Activated CD8-positive, alpha-beta T cell treated with anti-CD3 and anti-CD28 coated beads for 36 hours (primary cell): ENCODE results near the gene ARHGEF33. TPM values are rescaled to one million over a fixed set of nuclear protein-coding genes. Genes with fewer than 3 reads are reported as not detected.

Experiments
- ATAC-seq: fragments of 200-7000 bp; cut with Tn5 transposase; one replicate; pipeline ENCODE4 v1.10.0; 2021; ENCODE audit warnings: mild to moderate bottlenecking, moderate library complexity
- CTCF ChIA-PET: fragments of 350-600 bp; sonication (Branson Sonifier 250); formaldehyde crosslinking; loops from one replicate; lab custom pipeline; 2021; ENCODE audit warnings: antibody characterized with exemption; lab: Charles Lee
- POLR2A ChIA-PET: fragments of 350-600 bp; sonication (Branson Sonifier 250); formaldehyde crosslinking; loops from one replicate; lab custom pipeline; 2021; ENCODE audit warnings: antibody characterized with exemption; lab: Charles Lee
- DNase-seq: peaks from one replicate; pipeline ENCODE4 v3.0.0-alpha.2; 2020
- H3K27ac Mint-ChIP-seq: one replicate; pipeline ENCODE4 v1.8.0; 2021; ENCODE audit warnings: mild to moderate bottlenecking, mixed read lengths
- H3K27me3 Mint-ChIP-seq: one replicate; pipeline ENCODE4 v1.8.0; 2021; ENCODE audit warnings: mixed read lengths
- H3K36me3 Mint-ChIP-seq: one replicate; pipeline ENCODE4 v1.8.0; 2021; ENCODE audit warnings: low read depth, mixed read lengths
- H3K4me1 Mint-ChIP-seq: one replicate; pipeline ENCODE4 v1.8.0; 2021; ENCODE audit warnings: low read depth, mixed read lengths
- H3K4me3 Mint-ChIP-seq: one replicate; pipeline ENCODE4 v1.8.0; 2021; ENCODE audit warnings: mild to moderate bottlenecking, moderate library complexity, mixed read lengths
- H3K9me3 Mint-ChIP-seq: one replicate; pipeline ENCODE4 v1.8.0; 2021; ENCODE audit warnings: mixed read lengths
- CTCF ChIP-seq: fragments of 200-600 bp; IDR thresholded peaks from one replicate; pipeline ENCODE4 v1.8.0; 2022; ENCODE audit warnings: antibody characterized with exemption, mild to moderate bottlenecking
- intact Hi-C: fragments of 100-400 bp; cut with micrococcal nuclease; formaldehyde crosslinking; loops from one replicate; pipeline ENCODE4 v1.10.0; 2022
- total RNA-seq, 2 experiments: library from RNA; stranded (reverse); gene quantifications; one replicate each; pipeline ENCODE4 v1.2.3, GENCODE V29; 2021

Gene ARHGEF33
- total RNA-seq, 2 experiments from 2014 or later = not detected

- Mint-ChIP-seq H3K27me3 (no peaks in the 10 kb centered on the region), H3K36me3 (no peaks in the 10 kb centered on the region), H3K4me3 (no peak overlapping the region), H3K4me1 (no peaks in the 10 kb centered on the region), H3K27ac (no peak overlapping the region), H3K9me3 (no peaks in the 10 kb centered on the region)
- intact Hi-C loops = no loop called here
- ATAC-seq = no peak
- CTCF ChIA-PET = interaction anchor here (0.8 to 7.6 kb wide), 34 partner anchors 9 to 429 kb away, joined by 3 to 210 read pairs (median 6); partner anchors contain the start of gene ARHGEF33
- POLR2A ChIA-PET = interaction anchor here (0.6 to 1.5 kb wide), 2 partner anchors 97 to 207 kb away, joined by 4 read pairs; no protein-coding TSS in a partner anchor
- no peak for DNase-seq
- no peak for TF ChIP-seq CTCF
Observed at GRCh38 chr2:38948387-38948882, 58.8 kb downstream of the ARHGEF33 start.

GRCh38 chr2:38948995-38949394 lies 59.3 kb downstream of the ARHGEF33 start:
- CTCF ChIA-PET = interaction anchor here (1.1 to 7.6 kb wide), 7 partner anchors 13 to 281 kb away, joined by 3 to 210 read pairs (median 17); no protein-coding TSS in a partner anchor
- no peaks in the 10 kb centered on the region for H3K27me3 Mint-ChIP-seq
- POLR2A ChIA-PET = interaction anchor here (1.5 kb wide), 1 partner anchor 97 kb away, joined by 4 read pairs; no protein-coding TSS in a partner anchor
- H3K4me1 Mint-ChIP-seq = no peaks in the 10 kb centered on the region
- DNase-seq = no peak
- no peaks in the 10 kb centered on the region for H3K9me3 Mint-ChIP-seq
- H3K27ac Mint-ChIP-seq = no peak overlapping the region
- H3K36me3 Mint-ChIP-seq = no peaks in the 10 kb centered on the region
- TF ChIP-seq CTCF = no peak
- H3K4me3 Mint-ChIP-seq = no peak overlapping the region
- intact Hi-C loops = no loop called here
- ATAC-seq = no peak

GRCh38 chr2:38951766-38952165 lies 62.1 kb downstream of the ARHGEF33 start:
- CTCF ChIA-PET = interaction anchor here (7.6 kb wide), 1 partner anchor 278 kb away, joined by 210 read pairs; no protein-coding TSS in a partner anchor
- H3K4me1 Mint-ChIP-seq = no peaks in the 10 kb centered on the region
- ATAC-seq = no peak

GRCh38 chr2:38957972-38958371 lies 68.3 kb downstream of the ARHGEF33 start:
- ChIA-PET CTCF (interaction anchor here (1.3 to 1.4 kb wide), 2 partner anchors 10 to 271 kb away, joined by 3 to 5 read pairs; no protein-coding TSS in a partner anchor), POLR2A (no interaction called here)
- H3K4me3 Mint-ChIP-seq = no peak overlapping the region
- DNase-seq (no peak), ATAC-seq (no peak)
- H3K4me1 Mint-ChIP-seq = no peaks in the 10 kb centered on the region
- TF ChIP-seq CTCF = no peak
- no peak overlapping the region for H3K27ac Mint-ChIP-seq
- peaks cover 24% of the 10 kb centered on the region for H3K27me3 Mint-ChIP-seq
- intact Hi-C loops = no loop called here
- no peaks in the 10 kb centered on the region for H3K36me3 Mint-ChIP-seq
- no peaks in the 10 kb centered on the region for H3K9me3 Mint-ChIP-seq

More at GRCh38 chr2:38951766-38952165, 62.1 kb downstream of the ARHGEF33 start:
- intact Hi-C loops = no loop called here
- Mint-ChIP-seq H3K9me3 (no peaks in the 10 kb centered on the region), H3K27me3 (peaks cover 3% of the 10 kb centered on the region), H3K36me3 (no peaks in the 10 kb centered on the region), H3K4me3 (no peak overlapping the region), H3K27ac (no peak overlapping the region)
- no peak for TF ChIP-seq CTCF
- DNase-seq = no peak
- POLR2A ChIA-PET = no interaction called here

GRCh38 chr2:38959466-38959865 lies 69.8 kb downstream of the ARHGEF33 start:
- H3K9me3 Mint-ChIP-seq = no peaks in the 10 kb centered on the region
- ChIA-PET POLR2A (interaction anchor here (0.6 to 1.2 kb wide), 4 partner anchors 31 to 361 kb away, joined by 3 read pairs; no protein-coding TSS in a partner anchor), CTCF (interaction anchor here (0.8 to 3.5 kb wide), 4 partner anchors 12 to 280 kb away, joined by 3 to 13 read pairs (median 8); no protein-coding TSS in a partner anchor)
- H3K27me3 Mint-ChIP-seq = peaks cover 22% of the 10 kb centered on the region
- intact Hi-C loops = no loop called here
- TF ChIP-seq CTCF = no peak
- no peak for ATAC-seq
- H3K27ac Mint-ChIP-seq = no peak overlapping the region
- no peaks in the 10 kb centered on the region for H3K36me3 Mint-ChIP-seq
- H3K4me3 Mint-ChIP-seq = peak overlapping the region; percentile 3
- H3K4me1 Mint-ChIP-seq = no peaks in the 10 kb centered on the region
- no peak for DNase-seq
